AML-193 (cell line): ENCODE data around the gene GIGYF1.
A peak's percentile ranks its signal among the peaks of the same experiment; 100 is the strongest.
"Not testable (repeated sequence)": the region's sequence is repeated elsewhere in the genome, so short reads cannot be mapped to it uniquely, and the experiment has no call there.

Experiments
- DNase-seq, 2 experiments: peaks; one replicate each; lab custom pipeline; 2025; lab: John Stamatoyannopoulos, UW

GIGYF1 gene

GRCh38 chr7:100671353-100672327 is 22.4 kb downstream of the GIGYF1 start:
- DNase-seq, result no peak

GRCh38 chr7:100670074-100670473 is 24.0 kb downstream of the GIGYF1 start:
- DNase-seq, result peak in 1 of 2 experiments; percentile 20

GRCh38 chr7:100669106-100669505 is 24.9 kb downstream of the GIGYF1 start:
- not testable (repeated sequence) for DNase-seq

DNA sequence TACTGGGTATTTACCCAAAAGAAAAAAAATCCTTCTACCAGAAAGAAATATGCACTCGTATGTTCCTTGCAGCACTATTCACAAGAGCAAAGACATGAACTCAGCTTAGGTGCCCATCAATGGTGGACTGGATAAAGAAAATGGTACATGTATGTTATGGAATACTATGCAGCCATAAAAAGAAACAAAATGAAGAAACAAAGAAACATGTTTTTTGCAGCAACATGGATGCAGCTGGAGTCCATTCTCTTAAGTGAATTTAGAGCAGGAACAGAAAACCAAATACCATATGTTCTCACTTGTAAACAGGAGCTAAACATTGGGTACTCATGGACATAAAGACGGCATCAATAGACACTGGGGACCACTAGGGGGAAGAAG is 26.0 kb downstream of the GIGYF1 start:
- DNase-seq, result no peak

- no peak for DNase-seq
These were observed 26.6 kb downstream of the GIGYF1 start for GRCh38 chr7:100667331-100668068.

DNA sequence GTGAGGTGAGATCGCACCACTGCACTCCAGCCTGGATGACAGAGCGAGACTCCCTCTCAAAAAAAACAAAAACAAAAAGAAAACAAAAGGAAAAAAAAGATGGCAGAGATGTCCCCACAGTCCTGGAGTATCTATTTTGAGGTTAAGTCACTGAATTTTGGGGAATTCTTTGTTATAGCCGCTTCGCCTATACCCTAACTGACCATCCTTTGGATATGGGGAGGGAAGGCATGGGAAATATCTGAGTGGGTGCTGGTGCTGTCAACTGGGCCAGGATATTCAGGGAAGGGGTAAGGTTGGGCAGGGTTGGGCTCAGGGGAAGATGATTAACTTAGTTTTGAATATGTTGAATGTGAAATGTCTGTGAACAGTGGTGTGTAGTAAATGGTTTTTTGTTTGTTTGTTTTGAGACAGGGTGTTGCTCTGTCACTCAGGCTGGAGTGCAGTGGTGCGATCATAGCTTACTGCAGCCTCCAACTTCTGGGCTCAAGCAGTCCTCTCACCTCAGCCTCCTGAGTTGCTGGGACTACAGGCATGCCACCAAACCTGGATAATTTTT is 28.8 kb downstream of the GIGYF1 start:
- DNase-seq, result no peak

DNA sequence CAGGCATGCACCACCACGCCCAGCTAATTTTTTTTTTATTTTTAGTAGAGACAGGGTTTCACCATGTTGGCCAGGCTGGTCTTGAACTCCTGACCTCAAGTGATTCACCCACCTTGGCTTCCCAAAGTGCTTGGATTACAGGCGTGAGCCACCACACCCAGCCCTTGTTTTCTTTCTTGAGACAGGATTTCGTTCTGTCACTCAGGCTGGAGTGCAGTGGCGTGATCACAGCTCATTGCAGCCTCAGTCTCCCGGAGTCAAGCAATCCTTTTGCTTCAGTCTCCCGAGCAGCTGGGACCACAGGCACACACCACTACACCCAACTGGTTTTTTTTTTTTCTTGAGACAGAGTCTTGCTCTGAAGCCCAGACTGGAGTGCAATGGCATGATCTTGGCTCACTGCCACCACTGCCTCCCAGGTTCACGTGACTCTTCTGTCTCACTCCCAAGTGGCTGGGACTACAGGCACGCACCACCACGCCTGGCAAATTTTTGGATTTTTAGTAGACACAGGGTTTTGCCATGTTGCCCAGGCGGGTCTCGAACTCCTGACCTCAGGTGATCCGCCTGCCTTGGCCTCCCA is 31.8 kb downstream of the GIGYF1 start:
- not testable (repeated sequence) for DNase-seq

GRCh38 chr7:100655908-100656674 is 38.0 kb downstream of the GIGYF1 start, which contains the start of gene ACTL6B:
ACTL6B (minus strand) TSS chr7:100656448; CDS start chr7:100656354, 94 bp downstream.
- no peak for DNase-seq

- no peak for DNase-seq
These were observed 38.9 kb downstream of the GIGYF1 start for GRCh38 chr7:100654908-100655831.

GRCh38 chr7:100649826-100650565 is 44.1 kb downstream of the GIGYF1 start:
- DNase-seq, result no peak

- DNase-seq, result no peak
These were observed 51.5 kb downstream of the GIGYF1 start for GRCh38 chr7:100642534-100642907.

GRCh38 chr7:100641860-100642533 is 52.1 kb downstream of the GIGYF1 start:
- no peak for DNase-seq

- DNase-seq, result no peak
These were observed 52.6 kb downstream of the GIGYF1 start, which contains the start of gene TFR2 for GRCh38 chr7:100641463-100641859. TFR2 (minus strand) TSS chr7:100641552; CDS start chr7:100641509, 43 bp downstream.

GRCh38 chr7:100640517-100641440 is 53.3 kb downstream of the GIGYF1 start:
- no peak for DNase-seq

DNA sequence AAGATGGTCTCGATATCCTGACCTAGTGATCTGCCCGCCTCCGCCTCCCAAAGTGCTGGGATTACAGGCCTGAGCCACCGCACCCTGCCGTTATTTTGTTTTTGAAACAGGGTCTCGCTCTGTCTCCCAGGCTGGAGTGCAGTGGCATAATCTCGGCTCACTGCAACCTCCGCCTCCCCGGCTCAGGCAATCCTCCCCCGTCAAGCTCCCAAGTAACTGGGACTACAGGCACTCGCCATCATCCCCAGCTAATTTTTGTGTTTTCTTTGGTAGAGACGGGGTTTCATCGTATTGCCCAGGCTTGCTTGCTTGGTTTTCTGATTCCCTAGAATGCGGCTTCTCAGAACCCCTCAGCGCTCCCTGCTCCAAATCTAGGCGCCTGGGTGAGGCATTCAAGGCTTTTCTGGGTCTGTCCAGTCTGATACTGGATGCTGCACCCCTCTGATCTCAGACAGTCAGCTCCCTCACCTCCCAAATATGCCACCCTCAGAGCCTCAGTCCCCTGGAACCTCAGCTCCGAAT is 54.0 kb downstream of the GIGYF1 start:
- no peak for DNase-seq

- peak; percentile 10 to 21 for DNase-seq
These were observed 60.9 kb downstream of the GIGYF1 start for GRCh38 chr7:100632951-100633717.

- no peak for DNase-seq
These were observed 64.0 kb downstream of the GIGYF1 start for GRCh38 chr7:100630066-100630465.
